Adrenal gland (tissue), 5 donors: ENCODE results near the gene SAMD5.

Source experiments
- POLR2A ChIP-seq, 2 donors: fragments of 450-650 bp; IDR thresholded peaks; one replicate each; pipeline ENCODE4 v1.6.1; 2017; ENCODE audit warnings: antibody characterized with exemption in 2 of 2, mild to moderate bottlenecking in 2 of 2, moderate library complexity in 1 of 2
- TF ChIP-seq, protein P1 (sequence below), 6 experiments: fragments of 450-650 bp in 4 of 6; fragments of 200-600 bp in 2 of 6; sonication (generic) in 1 of 6; IDR thresholded peaks; 1 replicate in 5 of 6; 2 replicates in 1 of 6; pipeline versions ENCODE4 v1.5.1 to v1.8.0; 2016 to 2021; ENCODE audit warnings: antibody characterized with exemption in 6 of 6, mild to moderate bottlenecking in 2 of 6, moderate library complexity in 1 of 6
- donor health status: DM: no; HTN: no; CAD: no.

DNA sequence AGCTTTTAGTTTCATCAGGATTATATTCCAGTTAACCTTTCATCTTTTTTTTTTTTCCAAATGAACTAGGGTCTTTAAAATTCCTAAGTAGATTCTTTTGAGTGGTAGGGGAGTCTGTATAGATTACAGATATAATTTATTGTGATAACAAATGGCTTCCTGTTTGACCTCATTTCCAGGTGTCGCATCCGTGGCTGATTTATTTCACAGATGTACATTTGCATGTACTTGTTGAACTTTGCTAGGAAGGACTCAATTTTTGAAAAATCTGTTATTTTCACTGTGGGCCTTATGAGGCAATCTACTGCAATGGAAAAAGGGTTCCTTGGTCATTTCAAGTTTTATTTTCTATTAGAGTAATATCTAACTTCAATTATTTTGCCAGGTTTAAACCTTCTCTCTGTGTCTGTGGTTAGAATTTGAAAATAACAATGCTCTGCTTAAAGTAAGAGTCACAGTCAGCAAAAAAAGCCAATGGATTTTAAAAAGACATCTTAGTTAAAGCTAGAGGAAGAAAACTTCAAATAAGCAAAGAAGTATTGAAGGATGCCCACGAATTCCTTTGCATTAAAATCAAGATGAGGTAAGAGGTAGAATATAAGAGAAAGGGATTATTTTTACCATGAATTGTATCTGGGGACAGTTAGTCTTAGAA lies 57.9 kb downstream of the SAMD5 start:
- TF ChIP-seq, protein P1, sequence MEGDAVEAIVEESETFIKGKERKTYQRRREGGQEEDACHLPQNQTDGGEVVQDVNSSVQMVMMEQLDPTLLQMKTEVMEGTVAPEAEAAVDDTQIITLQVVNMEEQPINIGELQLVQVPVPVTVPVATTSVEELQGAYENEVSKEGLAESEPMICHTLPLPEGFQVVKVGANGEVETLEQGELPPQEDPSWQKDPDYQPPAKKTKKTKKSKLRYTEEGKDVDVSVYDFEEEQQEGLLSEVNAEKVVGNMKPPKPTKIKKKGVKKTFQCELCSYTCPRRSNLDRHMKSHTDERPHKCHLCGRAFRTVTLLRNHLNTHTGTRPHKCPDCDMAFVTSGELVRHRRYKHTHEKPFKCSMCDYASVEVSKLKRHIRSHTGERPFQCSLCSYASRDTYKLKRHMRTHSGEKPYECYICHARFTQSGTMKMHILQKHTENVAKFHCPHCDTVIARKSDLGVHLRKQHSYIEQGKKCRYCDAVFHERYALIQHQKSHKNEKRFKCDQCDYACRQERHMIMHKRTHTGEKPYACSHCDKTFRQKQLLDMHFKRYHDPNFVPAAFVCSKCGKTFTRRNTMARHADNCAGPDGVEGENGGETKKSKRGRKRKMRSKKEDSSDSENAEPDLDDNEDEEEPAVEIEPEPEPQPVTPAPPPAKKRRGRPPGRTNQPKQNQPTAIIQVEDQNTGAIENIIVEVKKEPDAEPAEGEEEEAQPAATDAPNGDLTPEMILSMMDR (IDR thresholded peaks at IDR 0.05), result no peak
- no peak for TF ChIP-seq POLR2A (IDR thresholded peaks at IDR 0.05)
